Brain microvascular endothelial cell (primary cell): ENCODE data around the gene ARID3B.

Experiments used
- DNase-seq: peaks from one replicate; pipeline ENCODE4 v3.0.0-alpha.2; 2020
- H3K27ac ChIP-seq: fragments of 250-450 bp; sonication (Bioruptor Pico); 2 replicates; pipeline ENCODE4 v1.5.1; 2020; ENCODE audit warnings: mild to moderate bottlenecking, moderate library complexity
- H3K27me3 ChIP-seq: fragments of 250-450 bp; sonication (Bioruptor Pico); replicated peaks from 2 replicates; pipeline ENCODE4 v1.5.1; 2020; ENCODE audit warnings: mild to moderate bottlenecking
- H3K36me3 ChIP-seq: fragments of 250-450 bp; sonication (Bioruptor Pico); replicated peaks from 2 replicates; pipeline ENCODE4 v1.5.1; 2020; ENCODE audit warnings: mild to moderate bottlenecking
- H3K4me3 ChIP-seq: 2 replicates; pipeline ENCODE4 v1.5.1; 2011; ENCODE audit warnings: low read depth, mild to moderate bottlenecking, control low read depth, low read length, moderate library complexity
- in situ Hi-C: cut with HindIII; loops from 2 replicates; pipeline ENCODE4 v1.10.0; 2017; ENCODE audit warnings: low sequenced_read_pairs, low pct_ligation_motif_present
- TF ChIP-seq, protein P1 (sequence below): IDR thresholded peaks from 2 replicates; pipeline ENCODE4 v1.5.1; 2011; ENCODE audit warnings: low read depth, mild to moderate bottlenecking, moderate library complexity, low read length, control low read depth, inconsistent platforms; ENCODE audit errors: missing control alignments

Gene ARID3B

DNA sequence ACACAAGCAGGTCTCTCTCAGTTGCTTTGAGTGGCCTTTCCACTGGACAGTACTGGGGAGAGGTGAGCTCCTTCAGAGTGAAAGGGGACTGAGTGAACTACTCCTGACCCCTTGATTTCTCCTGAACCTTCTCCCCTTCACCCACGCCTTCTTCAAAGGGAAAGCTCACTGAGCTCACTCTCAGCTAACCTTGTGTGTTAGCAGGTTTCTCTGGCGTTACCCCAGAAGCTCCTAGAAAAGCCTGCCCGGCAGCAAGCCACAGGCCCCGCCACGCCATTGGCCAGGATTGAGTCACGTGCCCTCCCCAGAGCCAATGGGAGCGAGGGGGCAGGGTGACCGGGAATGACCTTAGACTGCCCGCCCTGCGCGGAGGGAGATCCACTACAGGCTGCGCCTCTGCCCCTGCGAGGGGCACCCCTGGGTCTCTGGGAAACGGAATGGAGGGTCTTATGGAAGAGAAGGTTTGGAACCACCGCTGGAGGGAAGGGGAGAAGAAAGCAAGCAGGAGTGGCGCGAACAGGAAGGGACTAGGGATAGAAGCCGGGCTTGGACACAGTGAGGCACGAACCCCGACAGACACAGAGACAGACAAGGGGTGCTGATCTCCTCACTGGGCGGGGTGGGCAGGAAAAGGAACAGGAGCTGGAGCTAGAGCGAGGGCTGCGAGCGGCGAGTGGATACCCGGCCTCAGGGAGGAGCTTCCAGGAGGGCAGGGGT is 57.3 kb downstream of the ARID3B start:
- DNase-seq: peak; percentile 80
- no peaks in the 10 kb centered on the region for H3K27me3 ChIP-seq
- in situ Hi-C loops: no loop called here
- TF ChIP-seq, protein P1, sequence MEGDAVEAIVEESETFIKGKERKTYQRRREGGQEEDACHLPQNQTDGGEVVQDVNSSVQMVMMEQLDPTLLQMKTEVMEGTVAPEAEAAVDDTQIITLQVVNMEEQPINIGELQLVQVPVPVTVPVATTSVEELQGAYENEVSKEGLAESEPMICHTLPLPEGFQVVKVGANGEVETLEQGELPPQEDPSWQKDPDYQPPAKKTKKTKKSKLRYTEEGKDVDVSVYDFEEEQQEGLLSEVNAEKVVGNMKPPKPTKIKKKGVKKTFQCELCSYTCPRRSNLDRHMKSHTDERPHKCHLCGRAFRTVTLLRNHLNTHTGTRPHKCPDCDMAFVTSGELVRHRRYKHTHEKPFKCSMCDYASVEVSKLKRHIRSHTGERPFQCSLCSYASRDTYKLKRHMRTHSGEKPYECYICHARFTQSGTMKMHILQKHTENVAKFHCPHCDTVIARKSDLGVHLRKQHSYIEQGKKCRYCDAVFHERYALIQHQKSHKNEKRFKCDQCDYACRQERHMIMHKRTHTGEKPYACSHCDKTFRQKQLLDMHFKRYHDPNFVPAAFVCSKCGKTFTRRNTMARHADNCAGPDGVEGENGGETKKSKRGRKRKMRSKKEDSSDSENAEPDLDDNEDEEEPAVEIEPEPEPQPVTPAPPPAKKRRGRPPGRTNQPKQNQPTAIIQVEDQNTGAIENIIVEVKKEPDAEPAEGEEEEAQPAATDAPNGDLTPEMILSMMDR: no peak
- H3K27ac ChIP-seq: no peak overlapping the region
- peaks cover 2% of the 10 kb centered on the region for H3K36me3 ChIP-seq
- peak overlapping the region; percentile 64 for H3K4me3 ChIP-seq

DNA sequence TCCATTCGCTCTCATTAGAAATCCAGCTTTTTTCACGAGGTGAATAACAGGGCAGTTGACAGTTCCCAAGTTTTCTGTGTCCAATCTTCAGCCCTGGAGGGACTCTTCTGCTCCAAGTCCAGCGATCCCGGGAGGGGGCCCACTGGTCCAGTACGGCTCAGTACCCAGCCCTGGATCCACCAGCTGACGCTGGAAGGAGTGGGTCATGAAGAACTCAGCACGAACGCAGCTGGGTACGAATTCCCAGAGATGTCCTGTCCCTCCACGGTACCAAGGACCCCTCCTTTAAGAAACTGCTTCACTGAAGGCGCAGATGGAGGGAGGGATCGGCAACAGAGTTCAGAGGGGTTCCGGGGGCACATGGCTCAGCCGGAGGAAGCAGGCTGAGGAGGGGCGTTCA is 58.1 kb downstream of the ARID3B start:
- TF ChIP-seq, protein P1: no peak
- Histone ChIP-seq H3K27me3 (no peaks in the 10 kb centered on the region), H3K27ac (no peak overlapping the region), H3K36me3 (no peaks in the 10 kb centered on the region), H3K4me3 (no peak overlapping the region)
- DNase-seq: no peak
- in situ Hi-C loops: no loop called here

DNA sequence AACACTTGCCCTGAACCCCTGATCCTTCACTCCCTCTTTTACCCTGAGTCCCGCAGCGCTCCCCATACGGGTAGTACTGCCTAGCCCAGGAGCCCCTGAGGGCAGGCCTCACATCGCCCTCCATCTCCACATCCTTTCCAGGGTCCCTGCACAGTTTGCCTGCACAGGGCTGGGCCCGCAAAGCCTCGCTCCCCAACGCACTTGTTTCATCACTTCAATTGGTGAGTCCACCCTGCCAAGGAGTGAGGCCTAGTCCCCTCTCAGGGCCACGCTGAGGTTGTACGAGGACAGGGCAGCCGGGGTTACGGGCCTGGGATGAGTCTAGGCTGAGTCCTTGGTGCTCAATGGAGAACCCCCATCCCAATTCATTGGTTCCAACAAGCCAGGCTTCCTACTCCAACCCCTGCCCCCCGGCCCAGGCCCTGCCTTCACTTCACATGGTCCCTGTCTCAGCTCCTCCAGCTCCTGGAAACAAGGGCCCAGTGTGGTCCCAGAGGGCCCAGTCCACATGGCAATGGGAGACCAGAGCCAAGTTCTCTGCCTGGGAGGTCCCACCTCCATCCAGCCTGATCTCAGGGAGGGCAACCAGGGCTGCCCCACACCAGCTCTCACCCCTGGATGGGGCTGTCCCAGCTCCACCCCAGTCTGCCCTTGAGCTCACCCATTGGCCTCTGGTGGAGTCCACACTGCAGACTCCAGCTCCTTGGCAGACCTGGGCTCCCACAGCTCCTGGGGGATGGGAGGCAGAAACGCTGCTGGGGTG is 62.2 kb downstream of the ARID3B start:
- Histone ChIP-seq H3K27ac (no peak overlapping the region), H3K36me3 (no peaks in the 10 kb centered on the region), H3K27me3 (no peaks in the 10 kb centered on the region), H3K4me3 (no peak overlapping the region)
- in situ Hi-C loops: no loop called here
- no peak for DNase-seq
- TF ChIP-seq, protein P1: no peak

DNA sequence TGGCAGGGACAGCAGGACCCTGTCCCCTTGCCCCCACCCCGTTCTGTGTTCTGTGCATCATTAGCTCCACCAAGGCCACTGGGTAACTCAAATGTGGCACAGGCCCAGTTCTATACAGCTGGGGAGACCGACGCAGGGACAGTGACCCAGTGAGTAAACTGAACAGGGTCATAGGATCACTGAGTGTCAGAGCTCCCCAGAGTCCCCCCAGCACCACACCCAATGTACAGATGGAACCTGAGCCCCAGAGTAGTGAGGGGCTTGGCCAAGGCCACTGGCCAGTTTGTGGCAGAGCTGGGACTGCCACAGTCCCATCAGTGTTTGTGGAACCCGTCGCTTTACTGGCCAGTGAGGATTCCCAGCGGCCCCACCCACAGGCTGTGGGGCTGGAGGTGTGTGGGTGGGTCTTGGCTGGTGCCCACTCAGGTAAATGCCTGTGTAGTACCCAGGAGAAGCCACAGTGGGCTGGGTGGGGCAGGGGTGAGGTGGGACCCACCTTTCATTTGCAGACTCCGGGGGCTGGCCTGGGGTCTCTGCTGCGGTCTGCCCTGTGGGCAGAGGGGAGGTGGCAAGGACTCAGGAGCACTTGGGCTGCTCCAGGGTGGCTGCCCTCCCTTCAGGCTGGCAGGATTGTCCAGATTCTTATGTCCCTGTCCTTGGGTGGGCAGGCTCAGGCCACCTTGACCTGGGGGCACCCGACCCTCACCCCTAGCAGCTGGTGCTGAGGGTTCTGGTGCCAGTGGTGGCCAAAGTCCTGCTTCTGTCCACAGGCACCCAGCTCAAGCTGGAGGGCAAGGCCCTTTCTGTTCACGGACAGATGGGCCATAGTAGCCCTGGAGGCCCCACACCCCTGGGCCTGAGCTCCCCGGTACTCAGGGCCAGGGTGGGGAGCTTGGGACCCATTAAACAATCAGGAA is 63.0 kb downstream of the ARID3B start:
- no peak overlapping the region for H3K27ac ChIP-seq

More for the DNA sequence above, 63.0 kb downstream of the ARID3B start:
- in situ Hi-C loops: no loop called here
- no peaks in the 10 kb centered on the region for H3K27me3 ChIP-seq
- TF ChIP-seq, protein P1: no peak
- H3K4me3 ChIP-seq: no peak overlapping the region
- no peak for DNase-seq
- H3K36me3 ChIP-seq: no peaks in the 10 kb centered on the region
